MM.1S (cell line): Measurements from ENCODE around the gene COX7A1.

Experiments used
- DNase-seq: peaks from one replicate; pipeline ENCODE4 v3.0.0-alpha.2; 2015
- H2AFZ ChIP-seq: fragments of 300-600 bp; sonication (generic); 2 replicates; pipeline ENCODE4 v1.6.0; 2016; ENCODE audit warnings: antibody characterized with exemption, low read length
- H3F3A ChIP-seq: fragments of 300-600 bp; sonication (generic); 2 replicates; pipeline ENCODE4 v1.6.1; 2016; ENCODE audit warnings: mild to moderate bottlenecking, antibody characterized with exemption, low read length, moderate library complexity, mixed read lengths; ENCODE audit not compliant: insufficient read depth
- H3K27ac ChIP-seq: fragments of 300-600 bp; sonication (generic); 2 replicates; pipeline ENCODE4 v1.5.1; 2016; ENCODE audit warnings: mild to moderate bottlenecking, low read length
- H3K27me3 ChIP-seq: fragments of 300-600 bp; sonication (generic); replicated peaks from 2 replicates; pipeline ENCODE4 v1.6.0; 2016; ENCODE audit warnings: low read length; ENCODE audit not compliant: insufficient read depth
- H3K36me3 ChIP-seq: fragments of 300-600 bp; sonication (generic); replicated peaks from 2 replicates; pipeline ENCODE4 v1.6.1; 2016; ENCODE audit warnings: mild to moderate bottlenecking, low read length, mixed read lengths; ENCODE audit not compliant: insufficient read depth
- H3K4me1 ChIP-seq: fragments of 300-600 bp; sonication (generic); 2 replicates; pipeline ENCODE4 v1.6.1; 2016; ENCODE audit warnings: low read length, mixed read lengths
- H3K4me2 ChIP-seq: fragments of 300-600 bp; sonication (generic); 2 replicates; pipeline ENCODE4 v1.6.0; 2016; ENCODE audit warnings: low read depth, low read length
- H3K4me3 ChIP-seq: fragments of 300-600 bp; sonication (generic); 2 replicates; pipeline ENCODE4 v1.5.1; 2016; ENCODE audit warnings: low read length, mixed read lengths
- H3K79me2 ChIP-seq: fragments of 300-600 bp; sonication (generic); 2 replicates; pipeline ENCODE4 v1.6.1; 2016; ENCODE audit warnings: mixed run types, low read length, mixed read lengths
- H3K9ac ChIP-seq: fragments of 300-600 bp; sonication (generic); 2 replicates; pipeline ENCODE4 v1.6.1; 2016; ENCODE audit warnings: low read length, mixed read lengths
- H3K9me2 ChIP-seq: fragments of 300-600 bp; sonication (generic); replicated peaks from 2 replicates; pipeline ENCODE4 v1.6.1; 2016; ENCODE audit warnings: mild to moderate bottlenecking, low read length, mixed read lengths; ENCODE audit not compliant: insufficient read depth
- H3K9me3 ChIP-seq: fragments of 300-600 bp; sonication (generic); replicated peaks from 2 replicates; pipeline ENCODE4 v1.6.1; 2016; ENCODE audit warnings: mild to moderate bottlenecking, low read length, mixed read lengths; ENCODE audit not compliant: insufficient read depth
- H4K20me1 ChIP-seq: fragments of 300-600 bp; sonication (generic); 2 replicates; pipeline ENCODE4 v1.6.1; 2016; ENCODE audit warnings: mild to moderate bottlenecking, low read length, moderate library complexity, mixed read lengths; ENCODE audit not compliant: insufficient read depth
- CTCF ChIP-seq: fragments of 300-600 bp; sonication (generic); IDR thresholded peaks from 2 replicates; pipeline ENCODE4 v1.5.1; 2016; ENCODE audit warnings: antibody characterized with exemption, low read length, mixed read lengths
- EZH2 ChIP-seq: fragments of 300-600 bp; sonication (generic); optimal IDR thresholded peaks from 2 replicates; pipeline ENCODE3; 2017; ENCODE audit warnings: low read depth, mild to moderate bottlenecking, antibody characterized with exemption, low read length, mixed read lengths
- EZH2phosphoT487 ChIP-seq: fragments of 300-600 bp; sonication (generic); IDR thresholded peaks from 2 replicates; pipeline ENCODE4 v1.6.1; 2018; ENCODE audit warnings: antibody characterized with exemption, low read length

COX7A1 gene

DNA sequence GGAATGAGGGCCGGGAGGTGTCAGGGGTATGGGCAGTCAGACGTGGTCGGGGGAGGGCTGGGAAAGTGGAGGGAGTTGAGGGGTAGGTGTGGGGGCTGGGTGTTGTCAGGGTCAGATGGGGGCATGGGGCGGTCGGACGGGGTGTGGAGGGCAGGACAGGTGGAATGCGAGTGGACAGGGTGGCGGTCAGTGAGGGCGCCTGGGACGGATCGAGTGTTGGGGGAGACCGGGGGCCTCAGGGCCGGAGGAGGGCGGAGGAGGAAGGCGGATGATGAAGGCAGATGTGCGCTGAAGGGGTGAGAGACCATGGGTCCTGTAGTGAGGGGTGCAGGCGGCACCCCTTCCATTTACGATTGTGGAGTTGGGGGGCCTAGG is 31.3 kb downstream of the COX7A1 start:
- Histone ChIP-seq H3K36me3 (no peaks in the 10 kb centered on the region), H3K4me3 (no peak overlapping the region), H4K20me1 (no peaks in the 10 kb centered on the region), H3K9me3 (no peaks in the 10 kb centered on the region), H2AFZ (no peak overlapping the region), H3F3A (no peaks in the 10 kb centered on the region), H3K9ac (no peak overlapping the region), H3K79me2 (peaks cover 7% of the 10 kb centered on the region), H3K4me2 (no peak overlapping the region), H3K9me2 (no peaks in the 10 kb centered on the region), H3K27me3 (no peaks in the 10 kb centered on the region), H3K4me1 (peaks cover 4% of the 10 kb centered on the region; the same call in 1 of the 2 replicates), H3K27ac (no peak overlapping the region)
- no peak for DNase-seq
- TF ChIP-seq EZH2phosphoT487 (no peak), EZH2 (no peak), CTCF (no peak)

- TF ChIP-seq EZH2 (no peak), CTCF (no peak), EZH2phosphoT487 (no peak)
- H3K4me1 ChIP-seq: peaks cover 5% of the 10 kb centered on the region; the same call in 1 of the 2 replicates
- no peak overlapping the region for H3K27ac ChIP-seq
These were observed 31.9 kb downstream of the COX7A1 start for GRCh38 chr19:36120092-36120983.

DNA sequence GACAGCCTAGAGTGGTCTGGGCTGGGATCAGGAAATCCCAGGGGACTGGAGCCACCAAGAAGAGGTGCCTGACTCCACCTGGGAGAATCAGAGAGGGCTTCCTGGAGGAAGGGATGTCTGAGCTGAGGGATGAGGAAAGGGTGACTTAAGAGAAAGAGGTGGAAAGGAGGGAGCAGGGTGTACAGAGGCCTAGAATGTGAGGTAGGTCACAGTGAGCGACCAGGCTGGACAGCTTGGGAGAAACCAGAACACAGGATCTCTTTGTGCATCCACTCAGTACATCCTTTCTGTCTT is 36.0 kb downstream of the COX7A1 start:
- H3K9me2 ChIP-seq: no peaks in the 10 kb centered on the region
- H3F3A ChIP-seq: no peaks in the 10 kb centered on the region
- H3K36me3 ChIP-seq: no peaks in the 10 kb centered on the region
- H3K4me2 ChIP-seq: peak overlapping the region; percentile 73
- peak overlapping the region; percentile 83; the same call in 1 of the 2 replicates for H3K9ac ChIP-seq
- H2AFZ ChIP-seq: no peak overlapping the region
- no peaks in the 10 kb centered on the region for H4K20me1 ChIP-seq
- peaks cover 10% of the 10 kb centered on the region; the same call in 1 of the 2 replicates for H3K4me1 ChIP-seq
- peak overlapping the region; percentile 94 for H3K4me3 ChIP-seq
- no peak overlapping the region for H3K27ac ChIP-seq
- no peak for DNase-seq
- peaks cover 23% of the 10 kb centered on the region for H3K79me2 ChIP-seq
- TF ChIP-seq CTCF (no peak), EZH2phosphoT487 (no peak), EZH2 (no peak)
- no peaks in the 10 kb centered on the region for H3K27me3 ChIP-seq
- no peaks in the 10 kb centered on the region for H3K9me3 ChIP-seq

More at GRCh38 chr19:36120092-36120983, 31.9 kb downstream of the COX7A1 start:
- Histone ChIP-seq H3K79me2 (peaks cover 9% of the 10 kb centered on the region), H2AFZ (no peak overlapping the region), H3K36me3 (no peaks in the 10 kb centered on the region), H3F3A (no peaks in the 10 kb centered on the region), H4K20me1 (no peaks in the 10 kb centered on the region), H3K9me3 (no peaks in the 10 kb centered on the region), H3K9ac (no peak overlapping the region), H3K4me2 (no peak overlapping the region), H3K9me2 (no peaks in the 10 kb centered on the region), H3K4me3 (no peak overlapping the region), H3K27me3 (no peaks in the 10 kb centered on the region)
- no peak for DNase-seq
